GM19023 (cell line): Measurements from ENCODE around the gene MAP2.
"Not testable (repeated sequence)": the region's sequence is repeated elsewhere in the genome, so short reads cannot be mapped to it uniquely, and the experiment has no call there.

ENCODE experiments used
- ATAC-seq: cut with Tn5 transposase; IDR thresholded peaks from one replicate; pipeline ENCODE4 v1.9.1; 2021; ENCODE audit warnings: mild to moderate bottlenecking, moderate library complexity; ENCODE audit not compliant: unreplicated experiment

Gene MAP2

DNA sequence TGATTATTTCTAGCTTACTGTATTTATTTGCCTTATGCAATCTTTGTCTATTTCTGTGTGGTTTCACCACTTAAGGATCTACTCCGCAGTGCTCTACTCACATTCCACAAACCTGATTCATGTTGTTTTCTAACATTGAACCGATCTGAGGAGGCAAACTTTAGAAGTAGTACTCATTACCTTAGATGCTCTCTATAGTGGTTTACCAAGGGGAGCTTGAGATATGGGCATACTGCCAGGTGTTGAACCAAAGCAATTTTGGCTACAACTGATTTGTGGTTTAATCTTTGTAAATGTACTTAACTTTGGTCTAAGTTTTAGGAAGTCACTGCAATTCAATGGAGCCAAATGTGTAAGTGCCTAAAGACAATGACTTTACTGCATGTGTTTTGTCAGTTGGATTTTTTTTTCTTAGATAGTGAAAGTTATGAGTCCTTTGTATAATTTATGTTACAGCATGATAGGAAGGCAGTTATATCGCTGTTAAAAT is 50.1 kb downstream of the MAP2 start:
- ATAC-seq: no peak

- ATAC-seq: no peak
Measured at GRCh38 chr2:209474960-209475359, 51.1 kb downstream of the MAP2 start.

- no peak for ATAC-seq
Measured at GRCh38 chr2:209476367-209477208, 52.7 kb downstream of the MAP2 start.

- not testable (repeated sequence) for ATAC-seq
Measured at GRCh38 chr2:209492296-209492695, 68.4 kb downstream of the MAP2 start.

- ATAC-seq: not testable (repeated sequence)
Measured at GRCh38 chr2:209495068-209495620, 71.3 kb downstream of the MAP2 start.

- no peak for ATAC-seq
Measured at GRCh38 chr2:209495855-209496585, 72.2 kb downstream of the MAP2 start.

GRCh38 chr2:209496586-209496982 is 72.7 kb downstream of the MAP2 start:
- ATAC-seq: no peak

DNA sequence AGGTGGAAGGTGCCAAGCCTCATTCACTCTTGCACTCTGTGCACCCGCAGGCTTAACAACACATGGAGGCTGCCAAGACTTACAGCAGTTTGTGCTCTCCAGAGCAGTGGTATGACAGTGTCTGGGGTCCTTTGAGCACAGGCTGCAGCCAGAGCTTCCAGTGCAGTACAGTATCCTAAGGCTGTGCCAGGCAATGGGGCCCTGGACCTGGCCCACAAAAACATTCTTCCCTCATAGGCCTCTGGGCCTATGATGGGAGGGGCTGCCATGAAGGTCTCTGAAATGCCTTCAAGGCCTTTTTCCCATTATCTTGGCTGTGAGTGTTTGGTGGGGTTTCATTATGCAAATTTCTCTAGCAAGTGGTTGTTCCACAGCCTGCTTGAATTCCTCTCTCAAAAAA is 74.8 kb downstream of the MAP2 start:
- no peak for ATAC-seq

- no peak for ATAC-seq
Measured at GRCh38 chr2:209499069-209499468, 75.2 kb downstream of the MAP2 start.

- no peak for ATAC-seq
Measured at GRCh38 chr2:209501579-209501978, 77.7 kb downstream of the MAP2 start.

DNA sequence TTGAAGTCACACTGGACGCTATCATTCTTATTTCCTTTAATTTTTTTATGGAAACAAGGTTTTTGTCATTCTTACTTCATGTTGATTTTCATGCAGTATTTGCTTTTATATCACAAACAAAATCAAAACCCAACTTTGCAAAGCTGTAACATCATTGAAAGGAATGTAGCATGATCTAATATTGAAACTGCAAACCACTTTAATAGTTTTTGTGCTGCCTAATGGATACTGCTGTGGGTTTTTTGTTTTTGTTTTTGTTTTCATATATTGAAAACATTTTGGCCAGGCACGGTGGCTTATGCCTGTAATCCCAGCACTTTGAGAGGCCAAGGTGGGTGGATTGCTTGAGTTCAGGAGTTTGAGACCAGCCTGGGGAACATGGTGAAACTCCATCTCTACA is 81.6 kb downstream of the MAP2 start:
- ATAC-seq: no peak

GRCh38 chr2:209508255-209508654 is 84.4 kb downstream of the MAP2 start:
- ATAC-seq: no peak

DNA sequence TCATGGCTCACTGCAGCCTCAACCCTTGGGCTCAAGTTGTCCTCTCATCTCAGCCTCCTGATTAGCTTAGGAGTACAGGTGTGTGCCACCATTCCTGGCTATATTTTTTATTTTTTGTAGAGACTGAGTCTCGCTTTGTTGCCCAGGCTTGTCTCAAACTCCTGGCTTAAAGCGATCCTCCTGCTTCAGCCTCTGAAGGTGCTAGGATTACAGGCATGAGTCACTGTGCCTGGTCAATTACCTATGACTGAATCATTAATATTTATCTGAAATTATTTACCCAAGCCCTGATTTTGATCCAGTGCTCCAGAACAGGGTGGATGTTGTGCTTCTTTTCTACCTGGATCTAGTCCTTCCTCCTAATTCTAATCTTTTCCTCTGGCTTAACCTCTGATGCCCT is 87.8 kb downstream of the MAP2 start:
- no peak for ATAC-seq

GRCh38 chr2:209512971-209513370 is 89.1 kb downstream of the MAP2 start:
- ATAC-seq: no peak

DNA sequence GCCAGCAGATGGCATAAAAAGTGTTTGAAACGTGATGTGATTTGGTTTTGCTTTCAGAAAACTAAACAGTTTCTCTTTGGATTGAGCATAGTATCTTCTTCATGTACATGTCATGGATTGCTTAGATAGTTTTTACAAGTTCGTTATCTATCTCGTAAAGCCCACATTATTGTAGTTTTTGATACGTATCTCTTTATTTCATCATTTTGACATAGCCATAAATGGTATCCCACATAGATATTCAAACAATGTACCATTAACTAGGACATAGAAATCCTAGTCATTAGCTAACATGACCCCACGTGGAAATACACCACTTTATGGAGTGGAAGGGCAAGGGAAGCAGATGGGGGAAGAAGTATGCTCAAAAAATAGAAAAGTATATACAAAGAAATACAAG is 93.6 kb downstream of the MAP2 start:
- ATAC-seq: no peak

- ATAC-seq: no peak
Measured at GRCh38 chr2:209519271-209519670, 95.4 kb downstream of the MAP2 start.

GRCh38 chr2:209519906-209520305 is 96.1 kb downstream of the MAP2 start:
- ATAC-seq: no peak

DNA sequence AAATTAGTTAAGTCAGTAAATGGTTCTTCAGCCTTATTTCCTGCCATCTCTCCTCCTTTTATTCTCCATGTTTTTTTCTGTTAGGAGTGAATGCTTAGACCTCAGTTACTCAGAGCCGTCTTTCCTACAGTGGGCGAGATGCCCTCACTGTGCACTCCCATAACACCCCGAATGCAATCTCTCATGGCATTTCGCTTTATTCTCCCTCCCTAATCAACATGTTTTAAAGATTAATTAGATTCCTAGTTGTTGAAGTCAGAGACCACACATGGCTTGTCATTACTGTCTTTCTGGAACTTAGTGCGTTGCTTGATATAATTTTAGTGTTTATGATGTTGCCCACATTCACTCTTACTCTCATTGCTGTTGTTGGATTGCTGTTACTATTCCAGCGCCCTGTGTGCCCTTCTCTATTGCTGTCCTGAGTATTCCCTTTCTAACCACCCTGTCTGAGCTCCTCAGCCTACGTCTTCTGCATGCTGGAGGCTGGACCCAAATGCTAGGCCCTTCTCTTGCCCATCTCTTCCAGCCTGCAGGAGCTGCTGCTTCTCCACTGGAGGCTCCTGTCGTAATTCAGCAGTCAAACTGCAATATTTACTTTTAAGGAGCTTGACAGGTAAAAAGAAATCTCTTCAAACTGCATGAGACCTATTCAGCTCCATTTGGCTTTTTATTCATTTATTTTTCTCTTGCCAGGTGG is 99.3 kb downstream of the MAP2 start:
- no peak for ATAC-seq

GRCh38 chr2:209523867-209524266 is 100.0 kb downstream of the MAP2 start:
- ATAC-seq: no peak

DNA sequence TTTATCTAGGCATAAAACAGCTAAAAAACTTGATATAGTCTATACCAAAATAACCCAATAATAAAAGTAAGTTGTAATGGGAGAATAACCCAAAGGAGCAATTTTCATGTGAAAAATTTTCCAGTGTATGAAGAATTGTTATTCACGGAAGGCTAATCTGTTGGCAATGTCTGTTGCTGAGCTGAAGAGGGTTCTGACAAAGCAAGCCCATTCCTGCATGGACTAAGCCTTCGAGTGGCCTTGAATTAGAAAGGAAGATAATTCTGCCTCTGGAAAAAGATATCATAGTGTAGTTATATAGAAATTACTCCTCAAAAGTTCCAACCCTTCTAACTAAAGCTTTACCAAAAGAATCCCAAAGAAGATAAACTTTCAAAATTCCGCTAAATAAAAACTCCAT is 101.5 kb downstream of the MAP2 start:
- no peak for ATAC-seq

DNA sequence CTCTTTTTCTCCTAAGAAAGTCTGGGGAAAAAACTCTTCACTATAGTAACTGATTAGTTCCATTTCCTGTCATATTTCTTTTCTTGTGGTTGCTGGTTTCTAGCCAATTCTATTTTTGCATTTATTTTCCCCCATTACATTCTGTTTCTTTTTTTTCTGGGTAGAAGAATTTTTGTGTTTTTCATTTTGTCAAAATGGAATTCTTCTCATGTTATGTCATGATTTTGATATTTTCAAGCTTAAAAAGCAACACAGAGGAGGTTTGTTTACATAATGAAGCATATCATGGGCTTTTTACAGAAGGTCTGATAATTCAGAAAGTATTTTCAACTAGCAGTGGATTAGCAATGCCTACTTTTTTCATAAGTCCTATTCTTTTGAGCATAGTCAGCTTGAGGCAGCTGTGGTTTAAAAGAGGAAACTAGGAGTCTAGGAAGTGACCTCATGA is 102.0 kb downstream of the MAP2 start:
- ATAC-seq: no peak
